Sigmoid colon (tissue), 7 donors: ENCODE results near the gene CACNA2D3. TPM values are rescaled to one million over a fixed set of nuclear protein-coding genes. Genes with fewer than 3 reads are reported as not detected.

Experiments
- DNase-seq: peaks from one replicate; pipeline ENCODE4 v3.0.0-alpha.2; 2019
- H3K27ac ChIP-seq, 4 donors: fragments of 200-600 bp; sonication (generic); one replicate each; pipeline ENCODE4 v1.5.1; 2016 to 2019; ENCODE audit warnings: mild to moderate bottlenecking in 1 of 4
- H3K27me3 ChIP-seq, 3 donors: fragments of 200-600 bp; sonication (generic); one replicate each; pipeline ENCODE4 v1.5.1; 2019; ENCODE audit warnings: mild to moderate bottlenecking in 1 of 3
- H3K36me3 ChIP-seq, 4 donors: fragments of 200-600 bp; sonication (generic); one replicate each; pipeline ENCODE4 v1.5.1; 2016 to 2019
- H3K4me1 ChIP-seq, 4 donors: fragments of 200-600 bp; sonication (generic); one replicate each; pipeline ENCODE4 v1.5.1; 2017 to 2019
- H3K4me3 ChIP-seq, 4 donors: fragments of 200-600 bp; sonication (generic); one replicate each; pipeline ENCODE4 v1.5.1; 2017 to 2019; ENCODE audit warnings: mild to moderate bottlenecking in 2 of 4, moderate library complexity in 1 of 4
- H3K9me3 ChIP-seq, 4 donors: fragments of 200-600 bp in 3 of 4; sonication (generic) in 3 of 4; one replicate each; pipeline versions ENCODE4 v1.5.1 to v1.6.1; 2013 to 2019
- EP300 ChIP-seq, 4 donors: sonication (generic); formaldehyde crosslinking; IDR thresholded peaks; one replicate each; pipeline ENCODE4 v1.6.1; 2017; ENCODE audit warnings: antibody characterized with exemption in 4 of 4
- POLR2A ChIP-seq, 2 donors: fragments of 450-650 bp; IDR thresholded peaks; one replicate each; pipeline ENCODE4 v1.6.1; 2016; ENCODE audit warnings: antibody characterized with exemption in 2 of 2, mild to moderate bottlenecking in 2 of 2, moderate library complexity in 2 of 2
- POLR2AphosphoS5 ChIP-seq, 4 donors: sonication (generic); formaldehyde crosslinking; IDR thresholded peaks; one replicate each; pipeline ENCODE4 v1.6.1; 2017; ENCODE audit warnings: antibody characterized with exemption in 4 of 4
- WGBS, 2 donors: extraction: QIAGEN DNeasy Blood & Tissue Kit; methylation state at CpG; one replicate each; pipeline ENCODE4 v1.1.7; 2013; 5-methylcytosine and 5-hydroxymethylcytosine counted together
- intact Hi-C: fragments of 100-400 bp; cut with DNase I; formaldehyde crosslinking; loops from one replicate; pipeline ENCODE4 v1.15.1; 2023
- polyA plus RNA-seq, 3 donors: library from polyadenylated mRNA; stranded (reverse); fragments of 200-250 nt; gene quantifications; one replicate each; pipeline ENCODE4 v1.2.3, GENCODE V29; 2013
- total RNA-seq, 4 donors: library from RNA; depleted of rRNA; stranded (reverse); fragments of >200 nt; gene quantifications; one replicate each; pipeline ENCODE4 v1.1.0, GENCODE V29; 2016
- TF ChIP-seq, protein P1 (sequence below), 4 experiments: fragments of 450-650 bp in 3 of 4; fragments of 200-600 bp in 1 of 4; IDR thresholded peaks; one replicate each; pipeline ENCODE4 v1.5.1; 2016 to 2019; ENCODE audit warnings: antibody characterized with exemption in 4 of 4, mild to moderate bottlenecking in 3 of 4, moderate library complexity in 2 of 4
- donor health status: healthy with polysubstance abuse.
- donor health status: Bipolar disorder and iron deficiency.
- donor health status: healthy.

Gene CACNA2D3
- total and polyA plus RNA-seq, 7 donors, result 0.32 to 10.2 (median 4.8) TPM; not detected in 1

GRCh38 chr3:54863366-54863765, 741.0 kb downstream of the CACNA2D3 start:
- H3K36me3 ChIP-seq, result no peaks in the 10 kb centered on the region
- no peak for TF ChIP-seq POLR2A (IDR thresholded peaks at IDR 0.05)
- TF ChIP-seq POLR2AphosphoS5 (IDR thresholded peaks at IDR 0.05), result no peak
- TF ChIP-seq, protein P1, sequence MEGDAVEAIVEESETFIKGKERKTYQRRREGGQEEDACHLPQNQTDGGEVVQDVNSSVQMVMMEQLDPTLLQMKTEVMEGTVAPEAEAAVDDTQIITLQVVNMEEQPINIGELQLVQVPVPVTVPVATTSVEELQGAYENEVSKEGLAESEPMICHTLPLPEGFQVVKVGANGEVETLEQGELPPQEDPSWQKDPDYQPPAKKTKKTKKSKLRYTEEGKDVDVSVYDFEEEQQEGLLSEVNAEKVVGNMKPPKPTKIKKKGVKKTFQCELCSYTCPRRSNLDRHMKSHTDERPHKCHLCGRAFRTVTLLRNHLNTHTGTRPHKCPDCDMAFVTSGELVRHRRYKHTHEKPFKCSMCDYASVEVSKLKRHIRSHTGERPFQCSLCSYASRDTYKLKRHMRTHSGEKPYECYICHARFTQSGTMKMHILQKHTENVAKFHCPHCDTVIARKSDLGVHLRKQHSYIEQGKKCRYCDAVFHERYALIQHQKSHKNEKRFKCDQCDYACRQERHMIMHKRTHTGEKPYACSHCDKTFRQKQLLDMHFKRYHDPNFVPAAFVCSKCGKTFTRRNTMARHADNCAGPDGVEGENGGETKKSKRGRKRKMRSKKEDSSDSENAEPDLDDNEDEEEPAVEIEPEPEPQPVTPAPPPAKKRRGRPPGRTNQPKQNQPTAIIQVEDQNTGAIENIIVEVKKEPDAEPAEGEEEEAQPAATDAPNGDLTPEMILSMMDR (IDR thresholded peaks at IDR 0.05), result no peak
- no peak for TF ChIP-seq EP300 (IDR thresholded peaks at IDR 0.05)
- no peaks in the 10 kb centered on the region for H3K9me3 ChIP-seq
- H3K4me1 ChIP-seq, result peaks cover 0 to 3% (median 0%) of the 10 kb centered on the region in 4 donors
- no peak overlapping the region for H3K27ac ChIP-seq
- intact Hi-C loops, result no loop called here
- DNase-seq, result no peak
- no peaks in the 10 kb centered on the region for H3K27me3 ChIP-seq
- WGBS, 2 donors, result 76 to 84% methylated on average over 8 of the region's 8 CpGs
- H3K4me3 ChIP-seq, result no peak overlapping the region

GRCh38 chr3:54863786-54864185, 741.4 kb downstream of the CACNA2D3 start:
- Histone ChIP-seq H3K4me1 (peaks cover 0 to 3% (median 0%) of the 10 kb centered on the region in 4 donors), H3K36me3 (no peaks in the 10 kb centered on the region), H3K9me3 (no peaks in the 10 kb centered on the region), H3K27ac (no peak overlapping the region), H3K27me3 (no peaks in the 10 kb centered on the region), H3K4me3 (no peak overlapping the region)
- intact Hi-C loops, result no loop called here
- no peak for DNase-seq
- TF ChIP-seq POLR2AphosphoS5 (IDR thresholded peaks at IDR 0.05) (no peak), POLR2A (IDR thresholded peaks at IDR 0.05) (no peak), EP300 (IDR thresholded peaks at IDR 0.05) (no peak)
- TF ChIP-seq, protein P1 (IDR thresholded peaks at IDR 0.05), result no peak
- 82 to 86% methylated on average over 4 of the region's 4 CpGs for WGBS, 2 donors

DNA sequence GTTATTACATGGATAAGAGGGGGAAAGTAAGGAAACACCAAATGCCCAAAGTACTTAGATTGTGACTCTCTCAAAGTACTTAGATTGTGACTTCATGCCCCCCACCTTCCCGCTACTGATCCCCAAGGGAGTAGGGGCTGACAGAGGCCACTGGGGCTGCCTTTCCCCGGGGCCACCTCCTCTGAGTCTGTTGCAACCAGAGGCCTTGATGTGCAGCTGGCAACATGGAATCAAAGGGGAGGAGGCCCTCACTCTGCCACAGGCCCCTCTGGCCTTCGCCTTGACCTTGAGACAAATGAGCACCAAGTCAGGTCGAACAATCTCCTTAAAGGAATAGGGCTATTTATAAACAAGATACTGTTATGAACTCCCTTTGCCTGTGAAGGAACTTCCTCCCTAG, 743.0 kb downstream of the CACNA2D3 start:
- TF ChIP-seq, protein P1 (IDR thresholded peaks at IDR 0.05), result no peak
- TF ChIP-seq POLR2A (IDR thresholded peaks at IDR 0.05) (no peak), POLR2AphosphoS5 (IDR thresholded peaks at IDR 0.05) (no peak), EP300 (IDR thresholded peaks at IDR 0.05) (no peak)
- no peak overlapping the region for H3K27ac ChIP-seq
- 78 to 86% methylated on average over 4 of the region's 4 CpGs for WGBS, 2 donors

GRCh38 chr3:54866251-54866650, 743.9 kb downstream of the CACNA2D3 start:
- 42 to 77% methylated on average over 4 of the region's 4 CpGs for WGBS, 2 donors
- TF ChIP-seq POLR2AphosphoS5 (IDR thresholded peaks at IDR 0.05), result no peak
- TF ChIP-seq POLR2A (IDR thresholded peaks at IDR 0.05), result no peak
- no peak for TF ChIP-seq EP300 (IDR thresholded peaks at IDR 0.05)
- TF ChIP-seq, protein P1 (IDR thresholded peaks at IDR 0.05), result no peak
- Histone ChIP-seq H3K4me1 (peaks cover 0 to 9% (median 4%) of the 10 kb centered on the region in 4 donors), H3K27ac (no peak overlapping the region), H3K27me3 (no peaks in the 10 kb centered on the region), H3K4me3 (no peak overlapping the region), H3K36me3 (no peaks in the 10 kb centered on the region), H3K9me3 (no peaks in the 10 kb centered on the region)
- intact Hi-C loops, result no loop called here
- no peak for DNase-seq

More for the DNA sequence above, 743.0 kb downstream of the CACNA2D3 start:
- Histone ChIP-seq H3K27me3 (no peaks in the 10 kb centered on the region), H3K36me3 (no peaks in the 10 kb centered on the region), H3K4me1 (peaks cover 0 to 5% (median 2%) of the 10 kb centered on the region in 4 donors), H3K9me3 (no peaks in the 10 kb centered on the region), H3K4me3 (no peak overlapping the region)
- intact Hi-C loops, result no loop called here
- no peak for DNase-seq

- intact Hi-C loops, result no loop called here
- no peak for DNase-seq
- Histone ChIP-seq H3K4me3 (no peak overlapping the region), H3K27ac (no peak overlapping the region), H3K4me1 (peaks cover 0 to 9% (median 4%) of the 10 kb centered on the region in 4 donors), H3K27me3 (no peaks in the 10 kb centered on the region), H3K9me3 (no peaks in the 10 kb centered on the region), H3K36me3 (no peaks in the 10 kb centered on the region)
- WGBS, 2 donors, result 53 to 67% methylated on average over 7 of the region's 7 CpGs
- TF ChIP-seq POLR2A (IDR thresholded peaks at IDR 0.05), result no peak
- no peak for TF ChIP-seq POLR2AphosphoS5 (IDR thresholded peaks at IDR 0.05)
- TF ChIP-seq, protein P1 (IDR thresholded peaks at IDR 0.05), result peak in 3 of 4 experiments; percentile 47 to 52 (median 50)
- TF ChIP-seq EP300 (IDR thresholded peaks at IDR 0.05), result no peak
These were observed 748.1 kb downstream of the CACNA2D3 start for GRCh38 chr3:54870423-54870822.
